HCT116 (cell line): ENCODE results near the gene C2.

ENCODE experiments used
- CEBPB ChIP-seq: IDR thresholded peaks from 2 replicates; pipeline ENCODE4 v1.6.1; 2012; ENCODE audit warnings: low read depth
- CTCF ChIP-seq, 3 experiments: fragments of 200-600 bp in 1 of 3; sonication (generic) in 1 of 3; IDR thresholded peaks in 2 of 3; conservative IDR thresholded peaks in 1 of 3; 2 replicates each; pipeline ENCODE4 v1.5.1; 2012 to 2017; ENCODE audit warnings: low read depth in 2 of 3, low read length in 2 of 3, antibody characterized with exemption in 1 of 3, borderline replicate concordance in 1 of 3, control low read depth in 1 of 3, mild to moderate bottlenecking in 1 of 3, mixed read lengths in 1 of 3, mixed run types in 1 of 3, moderate library complexity in 1 of 3; ENCODE audit not compliant: insufficient read depth in 1 of 3
- EZH2 ChIP-seq: fragments of 200-600 bp; sonication (generic); IDR thresholded peaks from 2 replicates; pipeline ENCODE4 v1.6.1; 2017; ENCODE audit warnings: antibody characterized with exemption, mixed run types
- EZH2phosphoT487 ChIP-seq: fragments of 200-600 bp; IDR thresholded peaks from 2 replicates; pipeline ENCODE4 v1.6.1; 2018; ENCODE audit warnings: antibody characterized with exemption, borderline replicate concordance
- FOSL1 ChIP-seq: IDR thresholded peaks from 2 replicates; pipeline ENCODE4 v1.6.1; 2012; ENCODE audit warnings: low read depth
- POLR2A ChIP-seq: IDR thresholded peaks from 2 replicates; pipeline ENCODE4 v1.7.0; 2011; ENCODE audit warnings: borderline replicate concordance; ENCODE audit not compliant: insufficient read depth, insufficient read length; ENCODE audit errors: extremely low read depth
- POLR2AphosphoS5 ChIP-seq: IDR thresholded peaks from 2 replicates; pipeline ENCODE4 v1.6.1; 2011; ENCODE audit warnings: mild to moderate bottlenecking, low read depth, low read length, moderate library complexity
- RAD21 ChIP-seq: IDR thresholded peaks from 2 replicates; pipeline ENCODE4 v1.6.1; 2012; ENCODE audit warnings: low read depth, mild to moderate bottlenecking
- REST ChIP-seq: IDR thresholded peaks from 2 replicates; pipeline ENCODE4 v1.6.1; 2012; ENCODE audit warnings: low read depth
- SIN3A ChIP-seq: IDR thresholded peaks from 2 replicates; pipeline ENCODE4 v1.6.1; 2012; ENCODE audit warnings: low read depth
- TCF7L2 ChIP-seq: IDR thresholded peaks from 2 replicates; pipeline ENCODE4 v1.7.0; 2011; ENCODE audit warnings: borderline replicate concordance, inconsistent platforms; ENCODE audit not compliant: insufficient read depth, insufficient read length; ENCODE audit errors: extremely low read depth
- ZBTB33 ChIP-seq: IDR thresholded peaks from 2 replicates; pipeline ENCODE4 v1.6.1; 2011; ENCODE audit warnings: mild to moderate bottlenecking, low read length, moderate library complexity; ENCODE audit not compliant: insufficient replicate concordance; ENCODE audit errors: extremely low read depth
- TF ChIP-seq, protein P1 (sequence below): IDR thresholded peaks from 2 replicates; pipeline ENCODE4 v1.6.1; 2012
- TF ChIP-seq, protein P2 (sequence below): IDR thresholded peaks from 2 replicates; pipeline ENCODE4 v1.6.1; 2012

GRCh38 chr6:31903957-31904356 lies 23.6 kb upstream of the C2 start:
- no peak for TF ChIP-seq CTCF (IDR thresholded peaks at IDR 0.05 in 2 of 3, conservative IDR thresholded peaks at IDR 0.05 in 1 of 3; ENCODE audit: borderline replicate concordance in 1 of 3, insufficient read depth in 1 of 3, low read depth in 2 of 3, low read length in 2 of 3)
- TF ChIP-seq, protein P1, sequence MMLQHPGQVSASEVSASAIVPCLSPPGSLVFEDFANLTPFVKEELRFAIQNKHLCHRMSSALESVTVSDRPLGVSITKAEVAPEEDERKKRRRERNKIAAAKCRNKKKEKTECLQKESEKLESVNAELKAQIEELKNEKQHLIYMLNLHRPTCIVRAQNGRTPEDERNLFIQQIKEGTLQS = no peak
- TF ChIP-seq EZH2 = no peak
- TF ChIP-seq, protein P2, sequence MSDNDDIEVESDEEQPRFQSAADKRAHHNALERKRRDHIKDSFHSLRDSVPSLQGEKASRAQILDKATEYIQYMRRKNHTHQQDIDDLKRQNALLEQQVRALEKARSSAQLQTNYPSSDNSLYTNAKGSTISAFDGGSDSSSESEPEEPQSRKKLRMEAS = no peak
- TF ChIP-seq REST = no peak
- no peak for TF ChIP-seq SIN3A
- no peak for TF ChIP-seq TCF7L2
- TF ChIP-seq FOSL1 = no peak
- no peak for TF ChIP-seq ZBTB33
- TF ChIP-seq POLR2A = no peak
- TF ChIP-seq EZH2phosphoT487 = no peak
- TF ChIP-seq RAD21 = no peak
- TF ChIP-seq CEBPB = no peak
- TF ChIP-seq POLR2AphosphoS5 = no peak
